HepG2 (cell line): ENCODE measurements around the gene SLC5A4.

ENCODE experiments used
- BRCA1 ChIP-seq: sonication (generic); formaldehyde crosslinking; IDR thresholded peaks from 2 replicates; pipeline ENCODE4 v1.4.0; 2020; ENCODE audit warnings: missing genetic modification reagents
- ESRRA ChIP-seq: sonication (generic); formaldehyde crosslinking; IDR thresholded peaks from 2 replicates; pipeline ENCODE4 v1.5.1; 2020; ENCODE audit warnings: mild to moderate bottlenecking, low read depth, missing genetic modification reagents
- KMT2B ChIP-seq: IDR thresholded peaks from 2 replicates; pipeline ENCODE4 v1.6.1; 2016; ENCODE audit warnings: missing genetic modification reagents, missing compliant biosample characterization
- SP2 ChIP-seq: sonication (generic); formaldehyde crosslinking; IDR thresholded peaks from 2 replicates; pipeline ENCODE4 v1.5.1; 2020; ENCODE audit warnings: mild to moderate bottlenecking, missing genetic modification reagents
- ZNF292 ChIP-seq: sonication (generic); formaldehyde crosslinking; IDR thresholded peaks from 2 replicates; pipeline ENCODE4 v1.8.1; 2022; ENCODE audit warnings: mild to moderate bottlenecking, low read depth, missing genetic modification reagents, borderline replicate concordance

DNA sequence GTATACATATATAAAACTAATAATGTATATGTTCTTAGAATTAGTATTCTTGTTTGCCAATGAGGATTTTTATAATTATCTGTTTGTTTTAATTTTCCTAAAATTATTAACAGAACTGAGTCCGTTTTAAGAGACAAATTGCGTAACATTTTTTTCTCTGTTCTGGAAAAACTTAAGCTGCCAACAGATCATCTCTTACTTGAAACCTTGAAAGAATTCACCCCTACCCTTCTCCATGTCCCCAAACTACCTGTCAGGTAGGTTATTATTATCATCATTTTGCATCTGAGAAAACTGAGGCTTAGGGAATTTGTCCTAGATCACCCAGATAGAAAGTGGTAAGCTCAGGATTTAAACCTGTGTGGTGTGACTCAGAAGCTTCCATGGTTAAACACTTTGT, 14.7 kb downstream of the SLC5A4 start:
- TF ChIP-seq BRCA1, result no peak
- TF ChIP-seq KMT2B (CRISPR knock-in tag), result no peak
- no peak for TF ChIP-seq ZNF292 (CRISPR knock-in tag)
- TF ChIP-seq SP2, result no peak
- no peak for TF ChIP-seq ESRRA (CRISPR knock-in tag)
